CD14-positive monocyte (primary cell): Measurements from ENCODE around the gene MYOM1. TPM values are rescaled to one million over a fixed set of nuclear protein-coding genes. Genes with fewer than 3 reads are reported as not detected.

Source experiments
- DNase-seq, 3 donors: peaks; one replicate each; pipeline ENCODE4 v3.0.0-alpha.2; 2011 to 2022
- H2AFZ ChIP-seq: 2 replicates; pipeline ENCODE4 v1.6.0; 2012; ENCODE audit warnings: mild to moderate bottlenecking, low read depth, low read length, inconsistent platforms; ENCODE audit not compliant: insufficient read depth, poor library complexity, severe bottlenecking
- H3K27ac ChIP-seq, 2 donors: 1 replicate in 1 of 2; 2 replicates in 1 of 2; pipeline ENCODE4 v1.5.1; 2012 to 2013; ENCODE audit warnings: low read length in 2 of 2, control low read depth in 1 of 2, inconsistent platforms in 1 of 2, low read depth in 1 of 2, mild to moderate bottlenecking in 1 of 2
- H3K27me3 ChIP-seq, 2 donors: one replicate each; pipeline versions ENCODE4 v1.6.0 to v1.6.1; 2011 to 2013; ENCODE audit warnings: low read length in 2 of 2; ENCODE audit not compliant: control insufficient read depth in 2 of 2, insufficient read depth in 2 of 2
- H3K36me3 ChIP-seq, 2 donors: replicated peaks in 1 of 2; 1 replicate in 1 of 2; 2 replicates in 1 of 2; pipeline versions ENCODE4 v1.5.1 to v1.6.1; 2012 to 2013; ENCODE audit warnings: low read length in 2 of 2, control low read depth in 1 of 2, inconsistent platforms in 1 of 2, mild to moderate bottlenecking in 1 of 2; ENCODE audit not compliant: insufficient read depth in 2 of 2, control insufficient read depth in 1 of 2
- H3K4me1 ChIP-seq, 2 donors: 1 replicate in 1 of 2; 2 replicates in 1 of 2; pipeline versions ENCODE4 v1.5.1 to v1.6.1; 2012 to 2013; ENCODE audit warnings: low read length in 2 of 2, control low read depth in 1 of 2, inconsistent platforms in 1 of 2, mild to moderate bottlenecking in 1 of 2, moderate library complexity in 1 of 2; ENCODE audit not compliant: insufficient read depth in 2 of 2, control insufficient read depth in 1 of 2
- H3K4me2 ChIP-seq: replicated peaks from 2 replicates; pipeline ENCODE3; 2012; ENCODE audit warnings: low read length, moderate library complexity, mild to moderate bottlenecking; ENCODE audit not compliant: poor library complexity, severe bottlenecking; ENCODE audit errors: extremely low read depth
- H3K4me3 ChIP-seq, 3 experiments: fragments of 200-600 bp in 1 of 3; sonication (generic) in 1 of 3; replicated peaks in 1 of 3; 1 replicate in 2 of 3; 2 replicates in 1 of 3; pipeline ENCODE4 v1.5.1; 2011 to 2013; ENCODE audit warnings: low read length in 3 of 3, mild to moderate bottlenecking in 3 of 3, control low read depth in 2 of 3, low read depth in 2 of 3, inconsistent platforms in 1 of 3, moderate library complexity in 1 of 3
- H3K79me2 ChIP-seq: 2 replicates; pipeline ENCODE4 v1.6.0; 2012; ENCODE audit warnings: mild to moderate bottlenecking, control low read depth, inconsistent platforms, low read length, moderate library complexity; ENCODE audit not compliant: insufficient read depth
- H3K9ac ChIP-seq: 2 replicates; pipeline ENCODE4 v1.6.0; 2017; ENCODE audit warnings: low read length, mild to moderate bottlenecking; ENCODE audit not compliant: insufficient read depth, poor library complexity, severe bottlenecking
- H3K9me3 ChIP-seq, 2 donors: replicated peaks in 1 of 2; 1 replicate in 1 of 2; 2 replicates in 1 of 2; pipeline versions ENCODE4 v1.5.1 to v1.6.1; 2012 to 2013; ENCODE audit warnings: low read length in 2 of 2, control low read depth in 1 of 2; ENCODE audit not compliant: control insufficient read depth in 1 of 2, insufficient read depth in 1 of 2
- H4K20me1 ChIP-seq: 2 replicates; pipeline ENCODE4 v1.6.0; 2012; ENCODE audit warnings: mild to moderate bottlenecking, low read length, control low read depth, moderate library complexity; ENCODE audit not compliant: insufficient read depth
- H3K27ac Mint-ChIP-seq, 7 donors: one replicate each; pipeline ENCODE4 v1.8.0; 2020; ENCODE audit warnings: mild to moderate bottlenecking in 7 of 7, mixed read lengths in 7 of 7, moderate library complexity in 6 of 7, inconsistent platforms in 2 of 7
- H3K27me3 Mint-ChIP-seq, 3 donors: one replicate each; pipeline ENCODE4 v1.8.0; 2021 to 2022; ENCODE audit warnings: low read depth in 3 of 3, mild to moderate bottlenecking in 3 of 3, mixed read lengths in 3 of 3, moderate library complexity in 3 of 3, inconsistent platforms in 1 of 3
- H3K36me3 Mint-ChIP-seq, 2 donors: one replicate each; pipeline ENCODE4 v1.8.0; 2020; ENCODE audit warnings: mixed read lengths in 2 of 2, inconsistent platforms in 1 of 2, mild to moderate bottlenecking in 1 of 2
- H3K4me1 Mint-ChIP-seq: one replicate; pipeline ENCODE4 v1.8.0; 2020; ENCODE audit warnings: mild to moderate bottlenecking, mixed read lengths
- H3K4me3 Mint-ChIP-seq, 2 donors: one replicate each; pipeline ENCODE4 v1.8.0; 2020; ENCODE audit warnings: mild to moderate bottlenecking in 2 of 2, mixed read lengths in 2 of 2, moderate library complexity in 1 of 2
- H3K9me3 Mint-ChIP-seq, 7 donors: one replicate each; pipeline ENCODE4 v1.8.0; 2020 to 2022; ENCODE audit warnings: mixed read lengths in 7 of 7, mild to moderate bottlenecking in 6 of 7, moderate library complexity in 6 of 7, inconsistent platforms in 2 of 7
- CTCF ChIP-seq: fragments of 200-600 bp; IDR thresholded peaks from one replicate; pipeline ENCODE4 v1.8.0; 2022; ENCODE audit warnings: antibody characterized with exemption, mild to moderate bottlenecking
- WGBS: methylation state at CpG from one replicate; pipeline ENCODE4 v1.1.5; 2013; ENCODE audit warnings: missing lambda C conversion rate; ENCODE audit not compliant: insufficient coverage; 5-methylcytosine and 5-hydroxymethylcytosine counted together
- intact Hi-C, 2 donors: fragments of 100-400 bp; cut with micrococcal nuclease; formaldehyde crosslinking; loops; one replicate each; pipeline versions ENCODE4 v1.15.0 to v1.15.1; 2023
- polyA plus RNA-seq, 3 donors: library from polyadenylated mRNA; depleted of rRNA in 1 of 3; unstranded in 2 of 3; stranded (reverse) in 1 of 3; fragments of 300-500 nt in 2 of 3; fragments of >200 nt in 1 of 3; fragmentation: Illumina TruSeq in 2 of 3; gene quantifications; 1 replicate in 2 of 3; 2 replicates in 1 of 3; pipeline ENCODE4 v1.2.3, GENCODE V29; 2012 to 2021

Gene MYOM1
- polyA plus RNA-seq, 3 donors: 0.05 to 0.95 (median 0.22) TPM

GRCh38 chr18:3124822-3125221 lies 94.9 kb downstream of the MYOM1 start:
- Mint-ChIP-seq H3K27ac (no peak overlapping the region), H3K4me1 (peaks cover 13% of the 10 kb centered on the region), H3K9me3 (peaks cover 0 to 6% (median 0%) of the 10 kb centered on the region in 7 donors), H3K36me3 (no peaks in the 10 kb centered on the region), H3K4me3 (no peak overlapping the region), H3K27me3 (peaks cover 0 to 7% (median 2%) of the 10 kb centered on the region in 3 donors)
- H2AFZ ChIP-seq: no peak overlapping the region
- no peaks in the 10 kb centered on the region for H3K36me3 ChIP-seq
- no peak overlapping the region for H3K27ac ChIP-seq
- peaks cover 4 to 5% of the 10 kb centered on the region in 2 donors for H3K4me1 ChIP-seq
- no peaks in the 10 kb centered on the region for H4K20me1 ChIP-seq
- H3K9ac ChIP-seq: no peak overlapping the region
- H3K4me2 ChIP-seq: no peak overlapping the region
- no CpG with 5 or more reads among the region's 1 CpG for whole genome bisulfite sequencing
- H3K9me3 ChIP-seq: no peaks in the 10 kb centered on the region
- H3K4me3 ChIP-seq: no peak overlapping the region
- no peak for TF ChIP-seq CTCF
- no peak for DNase-seq
- no peaks in the 10 kb centered on the region for H3K27me3 ChIP-seq
- no peaks in the 10 kb centered on the region for H3K79me2 ChIP-seq
- intact Hi-C loops: loop anchor here in 1 of 2 donors (10.0 kb wide), 1 partner anchor 110 kb away; the partner anchor contains the start of gene LPIN2

GRCh38 chr18:3122851-3123250 lies 96.9 kb downstream of the MYOM1 start:
- Histone ChIP-seq H3K4me3 (no peak overlapping the region), H3K4me2 (no peak overlapping the region), H3K79me2 (no peaks in the 10 kb centered on the region), H2AFZ (no peak overlapping the region), H3K27ac (no peak overlapping the region), H4K20me1 (no peaks in the 10 kb centered on the region), H3K4me1 (peaks cover 4 to 6% of the 10 kb centered on the region in 2 donors), H3K27me3 (no peaks in the 10 kb centered on the region), H3K9me3 (no peaks in the 10 kb centered on the region), H3K36me3 (no peaks in the 10 kb centered on the region), H3K9ac (no peak overlapping the region)
- WGBS: no CpG with 5 or more reads among the region's 5 CpGs
- H3K36me3 Mint-ChIP-seq: no peaks in the 10 kb centered on the region
- no peak for TF ChIP-seq CTCF
- H3K4me1 Mint-ChIP-seq: peaks cover 8% of the 10 kb centered on the region
- no peak for DNase-seq
- no peak overlapping the region for H3K4me3 Mint-ChIP-seq
- peaks cover 0 to 6% (median 0%) of the 10 kb centered on the region in 7 donors for H3K9me3 Mint-ChIP-seq
- H3K27ac Mint-ChIP-seq: no peak overlapping the region
- H3K27me3 Mint-ChIP-seq: peaks cover 1 to 7% (median 3%) of the 10 kb centered on the region in 3 donors
- intact Hi-C loops: loop anchor here in 1 of 2 donors (10.0 kb wide), 1 partner anchor 108 kb away; the partner anchor contains the start of gene LPIN2
